ENCODE measurements around the gene TRIM51.

DNA sequence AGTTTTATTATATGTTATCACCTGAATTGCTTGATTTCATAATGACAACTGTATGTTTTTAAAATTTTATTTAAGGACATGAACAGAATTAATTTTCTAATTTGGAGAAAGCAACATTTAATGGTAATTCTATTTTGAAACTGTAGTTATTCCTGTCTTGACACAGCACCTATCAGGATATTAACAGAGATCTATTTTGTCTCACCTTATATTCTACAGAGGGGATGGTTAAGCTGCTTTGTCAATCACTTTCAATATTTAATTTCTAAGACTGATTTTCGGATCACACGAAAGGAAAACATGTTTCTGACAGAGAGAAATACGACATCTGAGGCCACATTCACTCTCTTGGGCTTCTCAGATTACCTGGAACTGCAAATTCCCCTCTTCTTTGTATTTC, 44.6 kb upstream of the TRIM51 start, which contains the start of gene OR5D16:
- TF ChIP-seq RARB (CRISPR knock-in tag; IDR thresholded peaks at IDR 0.05) (no peak), ARNTL (CRISPR knock-in tag; IDR thresholded peaks at IDR 0.05; ENCODE audit: borderline replicate concordance, low read depth) (no peak)
